ENCODE data around the gene UTP3.
A peak's percentile ranks its signal among the peaks of the same experiment; 100 is the strongest.

UTP3 gene

DNA sequence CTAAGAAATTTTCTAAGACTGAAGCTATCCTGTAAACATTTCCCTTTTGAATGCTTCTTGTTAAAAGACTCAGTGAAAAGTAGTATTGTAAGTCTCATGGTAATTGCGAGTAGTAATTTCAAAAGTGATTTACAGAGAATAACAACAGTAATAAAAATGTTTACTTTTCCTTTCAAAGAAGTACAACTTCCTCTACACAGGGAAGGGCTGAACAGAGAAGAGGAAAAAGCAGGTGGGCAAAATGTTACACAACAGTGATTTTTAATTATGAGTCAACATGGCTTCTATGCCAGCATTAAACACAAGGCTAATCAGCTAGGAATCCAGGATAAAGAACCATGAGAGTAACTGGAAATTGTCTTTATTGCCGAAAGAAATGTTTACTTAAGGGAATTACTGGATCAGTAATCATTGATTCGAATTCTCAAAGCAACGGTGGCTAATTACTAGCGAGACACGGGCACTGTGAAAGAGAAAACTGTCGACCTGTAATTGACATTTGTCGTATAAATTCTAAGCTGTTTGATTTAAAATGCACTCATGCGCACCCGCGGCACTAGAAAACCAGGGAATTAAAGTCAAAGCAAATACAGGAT lies 15.4 kb downstream of the UTP3 start:
- Mint-ChIP-seq H3K4me1 (peaks cover 30% of the 10 kb centered on the region), H3K36me3 (ENCODE audit: low read depth) (no peaks in the 10 kb centered on the region), H3K4me3 (peak overlapping the region; percentile 84), H3K9me3 (no peaks in the 10 kb centered on the region), H3K27me3 (no peaks in the 10 kb centered on the region), H3K27ac (peak overlapping the region; percentile 87)
- ATAC-seq = no peak
- no peak for DNase-seq

- Mint-ChIP-seq H3K9me3 (no peaks in the 10 kb centered on the region), H3K36me3 (ENCODE audit: low read depth) (no peaks in the 10 kb centered on the region), H3K4me1 (peaks cover 32% of the 10 kb centered on the region), H3K27me3 (no peaks in the 10 kb centered on the region), H3K4me3 (peak overlapping the region; percentile 84), H3K27ac (peak overlapping the region; percentile 87)
- DNase-seq = peak; percentile 72
- peak; percentile 56 for ATAC-seq
Measured at GRCh38 chr4:70704215-70704930, 16.0 kb downstream of the UTP3 start.

DNA sequence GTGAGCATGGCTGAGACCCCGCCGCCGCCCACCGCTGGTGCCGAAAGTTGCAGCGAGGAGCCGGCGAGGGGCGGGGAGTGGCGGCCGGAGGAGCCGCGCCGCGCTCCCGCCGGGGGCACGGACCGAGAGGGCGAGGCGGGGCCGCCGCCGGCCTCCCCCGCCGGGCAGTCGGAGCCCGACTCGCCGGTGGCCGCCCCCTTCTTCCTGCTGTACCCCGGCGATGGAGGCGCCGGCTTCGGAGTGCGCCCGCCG lies 16.5 kb downstream of the UTP3 start:
- no peak for DNase-seq

DNA sequence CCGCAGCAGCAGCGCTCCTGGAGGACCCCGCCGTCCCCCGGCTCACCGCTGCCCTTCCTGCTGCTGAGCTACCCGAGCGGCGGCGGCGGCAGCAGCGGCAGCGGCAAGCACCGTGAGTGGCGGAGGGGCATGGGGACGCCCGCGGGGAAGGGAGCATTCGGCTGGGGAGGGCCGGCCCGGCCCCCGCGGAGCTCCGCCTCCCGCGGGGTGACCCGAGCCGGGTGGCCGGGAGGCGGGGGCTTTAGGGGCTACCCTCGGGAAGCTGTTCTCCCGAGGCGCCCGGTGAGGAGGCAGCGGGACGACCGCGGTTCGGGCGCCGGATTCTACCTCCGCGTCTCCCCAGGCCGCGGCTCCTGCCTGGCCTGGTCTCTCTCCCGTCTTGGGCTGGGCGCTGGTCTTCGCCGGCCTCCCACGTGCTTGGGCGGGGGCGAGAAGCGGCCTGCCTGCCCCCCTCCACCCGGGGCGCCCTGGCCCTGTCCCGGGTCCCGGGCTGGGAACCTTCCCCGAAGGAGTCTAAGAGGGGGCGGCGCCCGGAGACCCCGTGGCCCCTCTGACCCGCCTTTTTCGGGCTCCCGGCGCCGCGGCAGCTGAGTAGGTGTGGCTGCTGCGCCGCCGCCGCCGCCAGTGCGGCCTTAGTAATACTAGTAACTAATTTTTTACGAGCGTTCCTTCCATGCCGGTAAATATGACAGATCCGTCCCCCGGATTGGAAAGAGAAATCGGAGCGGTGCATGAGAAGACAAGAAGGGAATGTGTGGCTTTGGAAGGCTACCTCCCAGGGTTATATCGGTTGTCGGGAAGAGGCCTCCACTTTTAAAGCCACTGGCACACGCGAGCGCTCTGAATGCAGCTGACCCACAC lies 17.1 kb downstream of the UTP3 start:
- ATAC-seq (peak; percentile 77), DNase-seq (peak; percentile 78)
- Mint-ChIP-seq H3K27ac (peak overlapping the region; percentile 86), H3K4me1 (peaks cover 37% of the 10 kb centered on the region), H3K9me3 (no peaks in the 10 kb centered on the region), H3K36me3 (ENCODE audit: low read depth) (no peaks in the 10 kb centered on the region), H3K27me3 (no peaks in the 10 kb centered on the region), H3K4me3 (peak overlapping the region; percentile 88)

More for the DNA sequence above, 16.5 kb downstream of the UTP3 start:
- ATAC-seq = no peak
- H3K36me3 Mint-ChIP-seq (ENCODE audit: low read depth) = no peaks in the 10 kb centered on the region
- peaks cover 36% of the 10 kb centered on the region for H3K4me1 Mint-ChIP-seq
- no peaks in the 10 kb centered on the region for H3K27me3 Mint-ChIP-seq
- H3K4me3 Mint-ChIP-seq = peak overlapping the region; percentile 84
- H3K27ac Mint-ChIP-seq = no peak overlapping the region
- no peaks in the 10 kb centered on the region for H3K9me3 Mint-ChIP-seq

- no peaks in the 10 kb centered on the region for H3K36me3 Mint-ChIP-seq (ENCODE audit: low read depth)
- no peak for ATAC-seq
Measured at GRCh38 chr4:70706044-70706461, 17.7 kb downstream of the UTP3 start.

GRCh38 chr4:70706516-70706915 lies 18.2 kb downstream of the UTP3 start:
- peak overlapping the region; percentile 88 for H3K4me3 Mint-ChIP-seq
- peaks cover 42% of the 10 kb centered on the region for H3K4me1 Mint-ChIP-seq
- no peaks in the 10 kb centered on the region for H3K27me3 Mint-ChIP-seq
- H3K36me3 Mint-ChIP-seq (ENCODE audit: low read depth) = no peaks in the 10 kb centered on the region
- no peak for DNase-seq
- peak overlapping the region; percentile 86 for H3K27ac Mint-ChIP-seq
- no peak for ATAC-seq
- H3K9me3 Mint-ChIP-seq = no peaks in the 10 kb centered on the region

More at GRCh38 chr4:70706044-70706461, 17.7 kb downstream of the UTP3 start:
- Mint-ChIP-seq H3K9me3 (no peaks in the 10 kb centered on the region), H3K4me1 (peaks cover 37% of the 10 kb centered on the region), H3K4me3 (peak overlapping the region; percentile 88), H3K27ac (peak overlapping the region; percentile 86), H3K27me3 (no peaks in the 10 kb centered on the region)
- DNase-seq = no peak

DNA sequence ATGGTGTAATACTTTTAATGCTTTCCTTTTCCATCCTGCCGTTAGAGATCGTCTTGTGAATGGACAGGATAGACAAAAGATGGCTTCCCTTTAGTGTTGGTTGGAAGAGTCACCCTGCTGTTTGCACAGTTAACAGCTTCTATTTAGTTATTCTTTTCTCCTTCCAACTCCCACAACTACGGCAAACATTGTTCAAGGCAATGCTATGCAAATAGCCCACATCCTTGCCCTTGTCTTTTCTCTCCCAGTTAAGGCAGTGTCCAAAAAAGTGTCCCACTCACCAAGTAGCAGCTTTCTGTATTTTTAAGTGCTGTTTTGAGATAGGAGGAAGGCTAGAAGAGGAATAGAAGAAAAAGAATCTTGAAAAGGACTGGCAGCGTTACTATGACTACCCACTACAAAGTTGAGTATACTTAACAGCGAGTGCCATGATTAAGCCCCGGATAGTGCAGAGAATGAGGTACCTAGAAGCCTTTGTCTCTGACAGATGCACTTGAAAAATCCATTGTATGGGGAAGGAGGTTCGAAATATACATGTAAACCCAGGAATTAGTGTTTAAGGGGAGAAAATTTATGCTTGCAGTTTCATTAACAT lies 21.4 kb downstream of the UTP3 start:
- H3K27me3 Mint-ChIP-seq = no peaks in the 10 kb centered on the region
- H3K36me3 Mint-ChIP-seq (ENCODE audit: low read depth) = no peaks in the 10 kb centered on the region
- H3K4me3 Mint-ChIP-seq = no peak overlapping the region
- DNase-seq = no peak
- H3K27ac Mint-ChIP-seq = no peak overlapping the region
- H3K9me3 Mint-ChIP-seq = no peaks in the 10 kb centered on the region
- peaks cover 60% of the 10 kb centered on the region for H3K4me1 Mint-ChIP-seq
- ATAC-seq = no peak

GRCh38 chr4:70711599-70711998 lies 23.3 kb downstream of the UTP3 start:
- Mint-ChIP-seq H3K27ac (peak overlapping the region; percentile 7), H3K27me3 (no peaks in the 10 kb centered on the region), H3K36me3 (ENCODE audit: low read depth) (peaks cover 2% of the 10 kb centered on the region), H3K4me1 (peaks cover 60% of the 10 kb centered on the region), H3K9me3 (no peaks in the 10 kb centered on the region), H3K4me3 (no peak overlapping the region)
- no peak for DNase-seq
- ATAC-seq = no peak

DNA sequence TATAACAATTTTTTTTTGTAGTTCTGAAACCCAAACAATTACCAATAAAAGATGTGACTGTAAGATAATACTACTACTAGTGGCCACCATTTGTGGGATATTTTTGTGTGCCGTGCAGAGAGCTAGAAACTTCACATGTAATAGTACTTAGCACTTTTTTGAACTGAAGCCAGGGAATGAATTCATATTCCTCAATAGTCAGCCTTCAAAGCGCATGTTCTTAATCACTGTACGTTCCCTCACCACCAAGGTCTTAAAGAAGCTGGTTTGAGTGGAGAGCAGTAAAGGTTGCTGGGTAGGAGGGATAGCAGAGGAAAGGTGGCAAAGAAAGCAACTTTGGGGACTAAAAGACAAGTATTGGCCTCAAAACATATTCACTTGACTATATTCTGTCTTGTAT lies 23.8 kb downstream of the UTP3 start:
- Mint-ChIP-seq H3K27ac (peak overlapping the region; percentile 7), H3K4me3 (no peak overlapping the region), H3K9me3 (no peaks in the 10 kb centered on the region), H3K4me1 (peaks cover 55% of the 10 kb centered on the region), H3K36me3 (ENCODE audit: low read depth) (peaks cover 2% of the 10 kb centered on the region), H3K27me3 (no peaks in the 10 kb centered on the region)
- no peak for DNase-seq
- no peak for ATAC-seq

DNA sequence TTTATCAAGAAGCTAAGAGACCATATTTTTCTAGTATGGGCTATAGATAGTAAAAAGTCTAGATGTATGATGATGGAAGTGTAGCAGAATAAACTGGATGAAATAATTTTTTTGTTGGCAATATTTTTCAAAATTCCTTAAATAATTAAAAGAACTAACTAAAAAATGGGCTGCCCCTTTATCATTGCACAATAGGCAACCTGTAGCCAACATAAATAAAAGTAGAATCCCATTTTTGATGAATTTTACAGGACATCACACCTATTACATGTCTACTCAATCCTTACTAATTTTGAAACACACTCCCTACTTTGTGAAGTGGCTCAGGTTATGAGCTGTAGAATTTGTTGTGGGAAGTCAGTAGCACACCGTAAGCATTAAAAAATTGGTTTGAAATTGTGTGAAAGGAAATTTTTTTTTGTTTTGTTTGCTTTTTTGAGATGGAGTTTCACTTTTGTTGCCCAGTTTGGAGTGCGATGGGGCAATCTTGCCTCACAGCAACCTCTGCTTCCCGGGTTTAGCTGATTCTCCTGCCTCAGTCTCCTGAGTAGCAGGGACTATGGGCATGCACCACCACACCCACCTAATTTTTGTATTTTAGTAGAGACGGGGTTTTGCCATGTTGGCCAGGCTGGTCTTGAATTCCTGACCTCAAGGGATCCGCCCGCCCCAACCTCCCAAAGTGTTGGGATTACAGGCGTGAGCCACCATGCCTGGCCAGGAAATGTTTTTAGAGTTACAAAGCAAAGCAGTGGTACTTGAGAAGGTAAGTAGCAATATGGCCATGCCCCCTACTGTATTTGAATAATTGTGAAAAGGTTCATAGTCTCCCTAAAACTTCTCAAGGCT lies 24.5 kb downstream of the UTP3 start:
- Mint-ChIP-seq H3K27me3 (no peaks in the 10 kb centered on the region), H3K36me3 (ENCODE audit: low read depth) (peaks cover 2% of the 10 kb centered on the region), H3K27ac (peak overlapping the region; percentile 63), H3K4me3 (no peak overlapping the region), H3K9me3 (no peaks in the 10 kb centered on the region), H3K4me1 (peaks cover 55% of the 10 kb centered on the region)
- no peak for ATAC-seq
- no peak for DNase-seq

DNA sequence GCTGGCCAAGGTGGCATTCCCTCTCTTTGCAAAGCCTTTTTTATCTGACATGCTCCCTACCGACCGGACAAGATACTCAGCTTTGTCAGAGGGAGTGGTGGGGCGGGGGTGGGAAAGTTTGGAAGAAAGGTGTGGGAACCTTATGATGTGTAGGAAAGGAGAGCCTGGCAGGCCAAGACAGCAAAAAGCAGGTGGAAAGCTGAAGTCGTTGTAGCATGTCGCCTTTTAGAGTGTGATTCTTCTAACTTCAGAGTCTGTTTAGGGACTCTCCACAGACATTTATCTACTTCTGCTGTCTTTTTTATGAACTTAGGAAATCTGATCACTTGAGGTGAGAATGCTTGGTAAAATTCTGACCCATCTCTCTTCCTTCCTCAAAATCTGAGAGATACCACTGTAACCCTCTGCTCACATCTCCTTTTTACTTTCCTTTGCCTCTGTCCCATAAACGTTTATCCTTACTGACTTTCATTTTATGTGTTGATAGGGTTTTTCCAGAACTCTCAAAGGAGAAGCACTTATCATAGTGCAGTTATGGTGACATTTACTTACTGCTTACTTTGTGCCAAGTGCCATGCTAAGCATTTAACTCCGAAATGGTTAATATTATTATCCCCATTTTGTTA lies 25.2 kb downstream of the UTP3 start:
- Mint-ChIP-seq H3K36me3 (ENCODE audit: low read depth) (peaks cover 2% of the 10 kb centered on the region), H3K4me1 (peaks cover 55% of the 10 kb centered on the region), H3K9me3 (no peaks in the 10 kb centered on the region), H3K27ac (peak overlapping the region; percentile 63), H3K4me3 (no peak overlapping the region), H3K27me3 (no peaks in the 10 kb centered on the region)
- ATAC-seq (peak; percentile 40), DNase-seq (no peak)

GRCh38 chr4:70714079-70714887 lies 26.0 kb downstream of the UTP3 start:
- Mint-ChIP-seq H3K36me3 (ENCODE audit: low read depth) (peaks cover 2% of the 10 kb centered on the region), H3K4me1 (peaks cover 56% of the 10 kb centered on the region), H3K27ac (peak overlapping the region; percentile 63), H3K4me3 (peak overlapping the region; percentile 10), H3K27me3 (no peaks in the 10 kb centered on the region), H3K9me3 (no peaks in the 10 kb centered on the region)
- DNase-seq (no peak), ATAC-seq (peak; percentile 34)

GRCh38 chr4:70715097-70715496 lies 26.8 kb downstream of the UTP3 start:
- H3K9me3 Mint-ChIP-seq = no peaks in the 10 kb centered on the region
- H3K4me3 Mint-ChIP-seq = no peak overlapping the region
- H3K27ac Mint-ChIP-seq = peak overlapping the region; percentile 63
- H3K36me3 Mint-ChIP-seq (ENCODE audit: low read depth) = peaks cover 2% of the 10 kb centered on the region
- DNase-seq = no peak
- peak; percentile 41 for ATAC-seq
- H3K4me1 Mint-ChIP-seq = peaks cover 50% of the 10 kb centered on the region
- no peaks in the 10 kb centered on the region for H3K27me3 Mint-ChIP-seq

Data from activated naive CD8-positive, alpha-beta T cell treated with anti-CD3 and anti-CD28 coated beads, Interleukin-2, amount 50 U/mL, for 24 hours (primary cell).